GM18517 (cell line): ENCODE results near the gene ADGRL1.

Experiments
- ATAC-seq: cut with Tn5 transposase; IDR thresholded peaks from one replicate; pipeline ENCODE4 v1.9.1; 2021; ENCODE audit warnings: mild to moderate bottlenecking, moderate library complexity; ENCODE audit not compliant: unreplicated experiment

Gene ADGRL1

DNA sequence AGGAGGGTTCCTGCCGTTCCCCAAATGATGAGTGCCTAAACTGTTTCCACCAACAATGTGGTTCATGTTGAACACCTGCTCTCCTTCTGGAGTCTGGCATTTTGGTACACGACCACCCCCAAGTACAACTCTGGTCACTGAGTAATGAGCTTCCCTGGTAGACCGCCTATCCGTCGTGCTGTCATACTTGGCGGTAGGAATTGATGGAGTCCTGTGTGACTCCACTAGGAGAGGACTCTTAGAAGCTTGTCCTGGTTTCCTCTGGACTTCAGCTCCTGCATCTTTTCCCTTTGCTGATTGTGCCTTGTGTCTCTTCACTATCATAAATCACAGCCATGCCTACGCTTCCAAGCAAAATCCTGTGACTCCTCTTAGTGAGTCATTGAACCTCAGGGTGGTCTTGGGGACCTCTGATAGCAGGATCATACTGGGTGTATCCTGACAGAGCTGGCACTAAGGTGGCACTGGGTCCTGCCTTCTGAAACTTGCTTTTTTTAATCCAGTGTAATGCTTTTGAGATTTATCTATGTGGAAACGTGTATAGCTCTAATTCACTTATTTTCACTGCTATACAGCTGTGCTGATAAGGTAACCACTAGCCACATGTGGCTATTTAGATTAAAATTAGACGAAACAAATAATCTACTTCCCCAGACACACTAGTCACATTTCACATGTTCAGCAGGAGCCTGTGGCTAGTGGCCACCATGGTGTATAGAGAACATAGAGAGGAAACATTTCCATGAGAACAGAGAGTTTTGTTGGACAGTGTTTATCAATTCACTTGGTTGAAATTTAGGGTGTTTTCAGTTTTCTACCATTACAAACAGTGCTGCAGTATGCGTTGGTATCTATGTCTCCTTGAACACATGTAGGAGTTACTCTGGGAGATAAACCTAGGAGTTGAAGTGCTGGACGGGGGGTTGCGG lies 63.4 kb downstream of the ADGRL1 start:
- no peak for ATAC-seq

DNA sequence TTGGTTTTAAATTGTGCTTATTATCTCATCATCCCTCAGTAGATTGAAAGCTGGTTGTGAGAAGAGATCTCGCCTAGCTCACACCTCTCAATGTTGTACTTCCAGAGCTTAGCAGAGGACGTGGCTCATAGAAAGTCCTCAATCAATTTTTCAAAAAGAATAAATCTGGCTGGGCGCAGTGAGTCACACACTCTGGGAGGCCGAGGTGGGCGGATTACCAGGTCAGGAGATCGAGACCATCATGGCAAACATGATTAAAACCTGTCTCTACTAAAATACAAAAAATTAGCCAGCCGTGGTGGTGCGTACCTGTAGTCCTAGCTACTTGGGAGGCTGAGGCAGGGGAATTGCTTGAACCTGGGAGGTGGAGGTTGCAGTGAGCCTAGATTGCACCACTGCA lies 64.9 kb downstream of the ADGRL1 start:
- ATAC-seq, result no peak

DNA sequence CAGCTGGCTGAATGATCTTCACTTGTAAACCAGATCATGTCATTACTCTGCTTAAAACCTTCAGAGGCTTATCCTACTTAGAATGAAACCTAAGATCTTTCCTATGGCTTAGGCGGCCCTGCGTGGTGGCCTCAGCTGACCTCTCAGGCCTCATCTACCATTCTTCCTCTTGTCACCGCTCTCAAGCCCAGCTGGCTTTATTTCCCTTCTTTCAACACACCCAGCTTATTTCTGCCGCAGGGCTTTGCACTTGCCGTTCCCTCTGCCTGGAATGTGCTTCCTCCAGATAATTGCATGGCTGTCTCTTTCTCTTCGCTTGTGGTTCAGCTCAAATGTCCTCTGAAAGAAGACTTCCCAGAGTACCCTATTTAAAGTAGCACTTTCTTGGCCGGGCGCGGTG lies 66.0 kb downstream of the ADGRL1 start:
- no peak for ATAC-seq

DNA sequence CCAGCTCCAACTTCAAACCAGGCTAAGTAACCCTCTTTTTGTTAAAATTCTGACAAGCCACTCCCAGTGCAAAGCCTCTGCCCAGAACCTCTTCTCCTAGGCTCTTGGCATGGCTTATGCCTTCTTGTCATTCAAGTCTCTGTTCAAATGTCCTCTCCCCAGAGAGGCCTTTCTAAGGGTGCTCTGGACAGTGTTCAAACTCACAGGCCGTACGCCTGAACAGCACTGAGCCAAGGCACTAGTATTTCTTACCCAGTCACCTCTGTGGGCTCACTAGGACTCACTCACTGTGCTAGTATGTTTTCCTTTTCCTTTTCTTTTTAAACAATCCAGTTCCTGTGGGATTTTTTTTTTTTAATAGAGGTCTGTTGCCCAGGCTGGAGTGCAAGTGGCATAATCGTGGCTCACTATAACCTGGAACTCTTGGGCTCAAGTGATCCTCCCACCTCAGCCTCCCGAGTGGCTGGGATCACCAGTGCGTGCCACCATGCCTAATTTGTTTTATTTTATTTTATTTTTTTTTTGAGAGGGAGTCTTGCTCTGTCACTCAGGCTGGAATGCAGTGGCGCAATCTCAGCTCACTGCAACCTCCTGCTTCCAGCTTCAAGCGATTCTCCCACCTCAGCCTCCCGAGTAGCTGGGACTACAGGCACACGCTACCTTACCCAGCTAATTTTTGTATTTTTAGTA lies 67.2 kb downstream of the ADGRL1 start:
- no peak for ATAC-seq

DNA sequence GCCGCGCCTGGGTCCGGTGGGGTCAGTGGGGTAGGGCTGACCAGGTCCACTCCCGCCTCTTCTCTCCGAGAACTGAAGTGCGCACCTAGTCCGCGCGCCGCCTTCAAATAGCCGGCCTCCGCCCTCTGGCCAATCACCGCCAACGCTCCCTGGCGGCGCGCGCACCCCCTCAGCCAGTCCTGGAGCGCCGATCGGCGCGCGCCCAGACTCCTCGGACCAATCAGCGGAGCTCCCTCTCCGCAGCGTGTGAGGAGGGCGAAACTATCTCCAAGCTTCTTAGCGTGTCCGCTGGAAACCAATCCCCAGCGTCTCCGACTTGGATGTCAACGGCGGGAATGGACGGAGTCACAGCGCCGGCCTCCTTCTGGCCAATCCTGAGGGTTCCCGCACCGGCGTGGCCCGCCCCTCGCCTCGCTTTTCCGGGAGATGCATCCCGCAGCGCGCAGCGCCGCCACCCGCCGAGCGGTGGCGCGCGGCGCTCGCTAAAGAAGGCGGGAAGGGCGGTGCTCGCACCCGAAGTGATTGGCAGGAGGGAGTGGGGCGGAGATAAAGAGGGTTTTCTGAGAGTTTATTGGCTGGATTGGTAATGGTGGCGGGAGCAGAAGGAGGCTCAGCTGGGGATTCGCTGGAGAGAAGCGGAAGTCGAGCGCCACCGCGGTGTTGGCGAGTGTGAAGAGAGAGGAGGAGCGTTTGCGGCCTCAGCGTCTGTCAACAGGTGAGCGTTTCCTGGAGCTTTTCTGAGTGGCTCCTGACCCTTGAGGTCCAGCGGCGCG lies 69.3 kb downstream of the ADGRL1 start, which contains the start of gene ASF1B:
Gene ASF1B, minus strand, starts transcription at position 81 of the 773 bp plus-strand sequence. CDS start 133 bp downstream, outside the sequence.
- ATAC-seq, result peak; percentile 90

DNA sequence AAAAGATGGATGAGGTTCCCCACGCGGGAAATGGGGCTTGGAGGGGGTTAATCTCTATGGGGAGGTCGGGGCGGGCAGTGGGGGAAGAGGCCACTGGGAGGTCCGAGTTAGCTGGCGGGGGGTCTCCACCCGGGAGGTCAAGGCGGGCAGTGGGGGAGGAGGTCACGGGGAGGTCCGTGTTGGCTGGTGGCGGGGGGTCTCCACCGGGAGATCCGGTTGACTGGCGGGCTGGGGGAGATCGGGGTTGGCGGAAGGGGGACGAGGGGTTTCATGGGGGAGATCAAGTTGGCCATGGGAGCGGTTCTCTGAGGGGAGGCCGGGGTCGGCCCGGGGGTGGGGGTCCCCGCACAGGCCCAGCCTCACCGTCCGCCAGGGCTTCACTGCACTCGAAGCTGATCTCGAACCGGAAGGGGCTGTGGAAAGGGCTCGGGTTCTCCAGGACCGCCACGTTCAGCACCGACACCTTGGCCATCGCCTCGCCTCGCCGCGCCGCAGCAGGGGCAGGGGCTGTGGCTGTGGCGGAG lies 69.9 kb downstream of the ADGRL1 start:
- ATAC-seq, result no peak

DNA sequence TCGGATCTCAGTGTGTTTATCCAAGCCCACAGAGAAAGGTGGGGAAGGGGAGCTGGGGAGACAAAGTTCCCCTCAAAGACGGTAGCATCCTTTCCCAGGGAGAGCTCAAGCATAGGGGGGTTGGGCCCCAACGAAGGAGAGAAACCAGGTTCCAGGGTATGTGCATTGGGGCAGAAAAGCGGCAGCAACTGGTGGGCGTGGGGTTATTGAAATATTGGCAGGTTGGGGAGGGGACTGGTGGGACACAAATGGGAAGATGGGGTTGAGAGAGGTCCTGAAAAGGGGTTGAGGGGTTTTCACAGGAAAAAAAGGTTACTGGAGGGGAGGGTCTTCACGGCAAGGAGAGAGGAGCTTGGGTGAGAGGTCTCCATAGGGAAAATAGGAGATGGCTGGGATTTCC lies 70.6 kb downstream of the ADGRL1 start:
- ATAC-seq, result no peak

DNA sequence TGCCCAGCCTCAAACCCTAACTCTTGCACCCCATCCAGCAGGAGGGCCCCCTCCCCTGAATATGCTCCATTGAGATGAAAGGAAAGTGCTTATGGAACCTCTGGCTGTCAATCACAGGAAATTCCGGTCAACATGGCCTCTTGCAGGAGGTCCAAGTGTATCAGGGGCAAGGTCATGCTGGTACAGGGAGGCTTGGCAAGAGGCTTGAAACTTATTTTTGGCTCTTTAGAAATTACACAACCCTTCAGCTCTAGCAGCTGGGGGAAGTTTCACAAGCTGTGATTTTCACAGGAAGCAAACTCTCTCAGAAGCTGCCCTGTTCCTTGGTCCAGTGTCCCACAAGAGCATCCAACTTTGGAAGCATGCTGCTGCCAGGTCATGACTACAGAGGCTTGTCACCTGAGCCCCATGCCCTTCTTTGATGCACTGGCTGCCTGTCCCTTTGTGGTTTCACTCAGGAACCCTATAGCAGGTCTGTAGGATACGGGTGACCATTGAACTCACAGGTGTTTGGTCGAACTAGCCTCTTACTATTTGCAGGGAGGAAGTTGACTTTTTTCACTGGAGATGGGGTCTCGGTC lies 78.0 kb downstream of the ADGRL1 start:
- no peak for ATAC-seq

DNA sequence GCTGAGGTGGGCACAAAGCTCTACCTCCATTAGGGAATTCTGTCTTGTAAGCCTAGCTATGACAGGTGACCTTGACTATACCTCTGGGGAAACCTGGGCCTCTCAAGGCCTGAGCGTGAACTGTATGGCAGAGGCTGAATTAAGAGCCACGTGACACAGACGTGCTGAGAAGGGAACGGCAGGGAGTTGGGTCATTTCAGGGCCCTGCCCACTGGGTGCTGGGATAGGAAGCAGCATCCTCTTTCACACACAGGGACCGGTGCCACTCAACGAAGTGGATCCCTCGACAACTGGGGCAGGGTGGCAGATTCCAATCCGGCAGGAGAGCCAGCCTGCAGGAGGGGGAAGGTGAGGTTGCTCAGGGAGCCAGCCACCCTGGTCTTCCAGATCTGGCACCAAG lies 78.8 kb downstream of the ADGRL1 start:
- no peak for ATAC-seq

DNA sequence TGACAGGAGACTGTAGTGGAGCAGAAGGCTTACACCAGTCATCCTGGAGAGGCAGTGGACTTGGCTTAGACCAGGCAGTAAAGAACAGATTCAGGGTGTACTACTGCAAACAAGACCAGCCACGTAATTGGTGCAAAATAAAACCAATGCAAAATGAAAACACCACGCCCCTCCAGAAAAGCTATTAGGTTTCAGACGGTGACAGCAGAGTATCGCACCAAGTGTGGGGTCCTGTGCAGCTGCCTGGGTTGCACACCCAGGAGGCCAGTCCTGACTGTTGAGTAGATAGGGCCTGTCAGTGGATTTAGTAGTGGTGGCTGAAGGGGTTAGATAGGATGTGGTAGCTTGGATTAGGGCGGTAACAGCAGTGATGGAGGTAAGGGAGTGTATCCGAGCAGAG lies 83.0 kb downstream of the ADGRL1 start:
- ATAC-seq, result no peak

DNA sequence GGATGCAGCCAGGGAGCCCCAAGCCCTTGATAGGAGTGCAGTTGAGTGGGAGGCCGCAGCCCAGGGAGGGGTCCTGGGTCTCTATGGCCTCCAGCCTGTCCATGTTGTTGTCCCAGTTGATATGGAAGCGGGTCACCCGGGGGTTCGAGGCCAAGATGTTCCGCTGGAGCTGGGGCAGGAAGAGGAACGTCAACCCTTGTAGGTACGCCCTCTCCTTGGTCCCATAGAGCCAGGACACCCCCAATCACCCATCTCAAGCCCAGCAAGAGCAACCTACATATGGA lies 85.5 kb downstream of the ADGRL1 start:
- no peak for ATAC-seq

DNA sequence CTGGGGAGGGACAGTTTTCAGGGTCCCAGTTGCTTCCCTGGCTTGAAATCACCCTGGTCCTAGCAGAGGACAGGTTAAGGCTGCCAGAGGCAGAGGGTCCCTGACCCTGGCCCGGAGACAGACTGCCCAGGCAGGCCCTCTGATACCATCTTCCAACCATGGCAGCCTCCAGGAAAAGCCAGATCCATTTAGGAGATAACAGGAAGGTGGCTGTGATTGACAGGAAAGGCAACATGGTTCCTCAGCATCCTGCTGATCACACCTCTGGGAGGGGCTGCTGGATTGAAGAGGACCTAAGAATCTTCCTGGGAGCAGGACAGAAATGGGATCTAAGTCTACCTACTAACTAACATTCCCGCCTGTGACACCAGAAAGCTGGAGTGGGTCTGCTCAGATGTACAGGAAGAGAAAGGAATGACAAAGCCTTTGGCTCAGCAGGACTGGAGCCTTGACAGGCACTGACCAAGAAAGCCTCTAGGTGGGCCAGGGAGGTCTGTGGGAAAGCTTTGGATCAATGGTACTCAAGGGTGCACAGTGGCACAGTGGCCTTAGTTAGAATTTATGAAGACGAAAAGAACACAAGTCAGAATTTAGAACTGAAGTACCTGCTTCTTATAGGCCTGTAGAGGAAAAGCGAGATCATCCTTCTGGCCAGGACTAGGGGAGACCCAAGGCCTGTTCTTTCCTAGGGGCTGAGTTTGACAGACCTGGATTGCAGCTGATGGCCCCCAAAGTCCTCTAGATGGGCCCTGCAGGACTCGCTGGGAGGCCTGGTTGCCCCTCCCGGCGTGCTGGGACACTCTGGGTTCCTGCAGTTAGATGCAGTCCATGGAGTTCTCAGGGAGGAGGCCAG lies 86.1 kb downstream of the ADGRL1 start:
- ATAC-seq, result no peak

DNA sequence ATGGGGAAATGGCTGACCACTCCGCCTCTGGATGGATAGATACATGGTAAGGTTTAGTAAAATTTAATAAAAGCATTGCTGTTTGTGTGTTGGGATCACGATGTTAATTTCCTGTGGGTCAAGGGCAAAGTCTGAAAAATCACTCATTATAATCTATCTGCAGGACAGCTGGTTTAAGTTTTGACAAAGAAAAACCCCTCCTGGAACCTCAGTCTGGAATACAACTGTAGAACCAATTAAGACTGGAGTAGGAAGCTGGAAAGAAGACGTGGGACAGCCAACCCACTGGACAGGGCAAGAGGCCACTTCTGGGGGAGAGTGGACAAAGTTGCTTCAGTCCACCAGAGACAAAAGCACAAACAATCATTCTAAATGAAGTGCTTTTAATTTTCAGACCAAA lies 86.8 kb downstream of the ADGRL1 start:
- no peak for ATAC-seq

DNA sequence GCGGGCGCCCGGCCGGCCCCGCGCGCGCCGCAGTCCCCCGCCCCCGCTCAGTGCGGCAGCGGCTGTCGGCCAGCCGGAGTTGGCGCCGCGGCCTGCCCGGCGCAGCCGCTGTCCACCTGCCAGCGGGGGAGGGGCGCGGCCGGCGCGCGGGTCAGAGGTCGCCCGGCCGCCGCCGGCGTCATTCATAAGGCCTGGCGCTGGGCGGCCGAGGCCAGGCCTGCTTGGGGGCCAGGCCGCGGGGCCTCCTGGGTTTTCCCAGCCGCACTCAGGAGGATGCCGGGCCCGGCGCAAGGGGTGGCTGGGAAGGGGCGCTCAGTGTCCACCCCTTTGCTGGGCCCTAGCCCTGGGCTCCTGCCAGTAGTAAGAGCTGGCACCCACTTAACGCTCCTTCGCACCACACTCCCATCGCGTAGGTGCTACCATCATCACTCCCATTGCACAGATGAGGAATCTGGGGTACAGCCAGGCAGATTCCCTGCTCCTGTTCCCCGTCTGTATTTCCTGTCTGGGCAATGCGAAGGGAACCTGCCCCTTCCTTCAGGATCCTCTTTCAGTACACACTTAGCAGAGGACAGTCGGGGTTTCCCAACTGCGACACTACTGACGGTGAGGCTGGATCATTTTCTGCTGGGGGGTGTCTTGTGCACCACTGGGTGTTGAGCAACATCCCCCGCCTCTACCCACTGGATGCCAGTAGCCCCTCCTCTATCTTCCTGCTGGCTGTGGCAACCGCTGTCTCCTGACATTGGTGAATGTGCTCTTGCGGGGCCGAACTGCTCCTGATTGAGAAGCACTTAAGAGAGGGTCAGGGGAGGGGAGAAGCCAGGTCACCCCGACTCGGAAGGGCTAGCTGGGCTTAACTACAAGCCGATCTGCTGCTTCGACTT lies 87.6 kb downstream of the ADGRL1 start:
- ATAC-seq, result peak; percentile 36

DNA sequence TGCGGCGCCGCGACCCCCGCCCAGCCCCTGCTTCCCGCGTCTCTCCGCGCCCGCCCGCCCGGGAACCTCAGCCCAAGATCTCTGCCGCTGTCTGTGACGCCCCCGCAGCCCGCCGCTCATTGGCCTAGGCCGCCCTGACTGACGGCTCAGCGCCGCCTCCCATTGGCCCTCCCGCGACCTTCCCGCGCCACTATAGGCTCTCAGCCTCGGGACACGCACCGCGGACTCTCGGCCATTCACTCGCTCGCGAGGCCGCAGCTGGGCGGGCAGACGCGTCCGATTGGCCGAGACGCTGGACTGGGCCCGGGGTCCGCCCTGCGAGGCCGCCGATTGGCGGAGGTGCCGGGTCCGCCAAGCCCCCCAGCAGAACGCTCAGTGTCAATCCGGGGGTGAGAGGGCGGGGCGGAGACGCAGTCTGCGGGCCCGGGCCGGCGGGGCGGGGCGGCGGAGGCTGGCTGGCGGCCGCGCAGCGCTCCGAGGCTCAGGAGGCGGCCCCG lies 88.3 kb downstream of the ADGRL1 start, which contains the start of gene PRKACA:
Gene PRKACA, minus strand, starts transcription at position 95 of the 497 bp plus-strand sequence. CDS start 215 bp downstream, outside the sequence.
- peak; percentile 85 for ATAC-seq

DNA sequence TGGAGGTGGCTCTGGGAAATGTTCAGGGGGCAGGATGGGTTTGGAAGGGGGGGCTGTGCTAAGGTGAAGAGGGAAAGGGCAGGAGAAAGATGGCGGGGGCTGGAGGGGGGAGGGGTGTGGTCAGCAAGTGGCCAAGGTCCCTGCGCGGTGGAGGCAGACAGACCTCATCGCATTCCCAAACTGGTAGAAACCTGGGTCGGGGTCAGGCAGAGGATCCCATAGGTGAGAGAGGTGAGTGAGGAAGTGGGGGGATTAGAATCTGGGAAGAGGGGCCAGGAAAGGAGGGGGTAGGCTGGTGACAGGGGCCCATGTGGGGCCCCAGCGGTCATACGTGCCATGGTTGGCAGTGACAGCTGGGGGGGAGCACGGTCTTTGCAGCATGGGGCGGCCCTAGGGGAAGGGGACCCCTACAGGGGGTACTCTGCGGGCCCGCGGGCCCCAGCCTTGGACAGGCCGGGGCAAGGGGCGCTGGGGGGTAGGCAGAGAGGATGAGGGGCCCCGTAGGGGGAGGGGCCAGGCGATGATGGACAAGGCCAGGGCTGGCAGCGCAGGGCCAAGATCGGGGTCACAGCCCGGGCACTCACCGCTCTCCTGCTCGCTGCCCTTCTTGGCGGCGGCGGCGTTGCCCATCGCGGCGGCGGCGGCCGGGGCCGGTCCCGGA lies 88.9 kb downstream of the ADGRL1 start:
- no peak for ATAC-seq

DNA sequence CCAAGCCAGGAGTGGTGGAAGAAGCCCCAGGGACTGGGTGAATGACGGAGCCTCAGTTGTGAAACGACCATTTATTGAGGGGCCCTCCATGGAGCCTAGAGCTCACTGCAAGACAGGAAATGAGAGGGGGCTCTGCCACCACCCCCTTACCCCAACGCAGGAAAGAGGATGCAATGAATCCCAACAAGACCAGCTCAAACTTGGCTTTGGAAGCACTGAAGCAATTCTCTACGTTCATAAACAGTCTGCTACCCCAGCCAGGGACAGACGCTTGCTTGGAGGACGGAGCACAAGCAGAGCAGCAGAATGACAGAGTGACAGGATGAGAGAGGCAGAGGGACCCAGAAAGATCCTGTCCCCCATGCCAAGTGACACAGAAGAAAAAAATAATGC lies 89.4 kb downstream of the ADGRL1 start:
- ATAC-seq, result no peak

DNA sequence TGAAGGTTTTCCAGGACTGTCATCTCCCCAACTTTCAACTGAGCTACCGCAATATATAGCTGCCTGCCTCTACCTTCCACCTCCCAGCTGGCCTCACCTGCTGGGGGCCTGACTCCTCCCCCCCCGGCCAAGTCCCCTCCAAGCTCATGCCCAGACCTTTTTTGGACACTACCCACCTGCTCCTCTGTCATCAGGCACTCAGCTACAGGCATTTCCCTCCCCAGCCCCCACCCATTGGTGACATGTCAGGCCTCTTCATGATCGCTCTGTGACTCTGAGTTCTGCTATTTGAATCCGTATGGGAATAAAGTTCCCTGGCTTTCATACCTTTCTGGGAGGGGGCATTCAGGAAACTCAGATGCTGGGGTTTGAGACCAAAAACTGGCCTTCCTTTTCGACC lies 90.2 kb downstream of the ADGRL1 start:
- no peak for ATAC-seq
